ENCODE measurements around the gene GNB4.

GNB4 gene

DNA sequence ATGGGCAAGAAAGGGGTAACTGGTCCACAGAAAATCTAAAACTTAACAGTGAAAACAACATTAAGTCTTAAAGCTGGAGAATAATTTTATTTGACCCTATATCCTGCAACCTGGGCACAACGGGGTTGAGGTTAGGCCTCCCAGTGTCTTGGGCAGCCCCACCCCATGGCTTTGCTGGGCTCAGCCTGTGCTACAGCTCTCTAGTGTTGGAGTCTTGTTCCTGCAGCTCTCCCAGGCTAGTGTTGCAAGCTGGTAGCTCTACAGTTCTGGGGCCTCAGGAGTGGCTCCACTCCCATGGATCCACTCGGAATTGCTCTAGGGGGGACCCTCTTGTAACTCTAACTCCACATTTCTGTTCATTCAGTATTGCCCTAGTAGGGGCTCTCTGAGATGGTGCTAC, 24.9 kb upstream of the GNB4 start:
- DNase-seq (ENCODE audit: low spot score): no peak
- in situ Hi-C loops (cut with MboI; ENCODE audit: low pct_unique_long_range_greater_than_20kb, low sequenced_read_pairs, unreplicated experiment): no loop called here
- TF ChIP-seq, protein P1, sequence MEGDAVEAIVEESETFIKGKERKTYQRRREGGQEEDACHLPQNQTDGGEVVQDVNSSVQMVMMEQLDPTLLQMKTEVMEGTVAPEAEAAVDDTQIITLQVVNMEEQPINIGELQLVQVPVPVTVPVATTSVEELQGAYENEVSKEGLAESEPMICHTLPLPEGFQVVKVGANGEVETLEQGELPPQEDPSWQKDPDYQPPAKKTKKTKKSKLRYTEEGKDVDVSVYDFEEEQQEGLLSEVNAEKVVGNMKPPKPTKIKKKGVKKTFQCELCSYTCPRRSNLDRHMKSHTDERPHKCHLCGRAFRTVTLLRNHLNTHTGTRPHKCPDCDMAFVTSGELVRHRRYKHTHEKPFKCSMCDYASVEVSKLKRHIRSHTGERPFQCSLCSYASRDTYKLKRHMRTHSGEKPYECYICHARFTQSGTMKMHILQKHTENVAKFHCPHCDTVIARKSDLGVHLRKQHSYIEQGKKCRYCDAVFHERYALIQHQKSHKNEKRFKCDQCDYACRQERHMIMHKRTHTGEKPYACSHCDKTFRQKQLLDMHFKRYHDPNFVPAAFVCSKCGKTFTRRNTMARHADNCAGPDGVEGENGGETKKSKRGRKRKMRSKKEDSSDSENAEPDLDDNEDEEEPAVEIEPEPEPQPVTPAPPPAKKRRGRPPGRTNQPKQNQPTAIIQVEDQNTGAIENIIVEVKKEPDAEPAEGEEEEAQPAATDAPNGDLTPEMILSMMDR (IDR thresholded peaks at IDR 0.05; ENCODE audit: extremely low read depth, insufficient read depth, missing control alignments): no peak

DNA sequence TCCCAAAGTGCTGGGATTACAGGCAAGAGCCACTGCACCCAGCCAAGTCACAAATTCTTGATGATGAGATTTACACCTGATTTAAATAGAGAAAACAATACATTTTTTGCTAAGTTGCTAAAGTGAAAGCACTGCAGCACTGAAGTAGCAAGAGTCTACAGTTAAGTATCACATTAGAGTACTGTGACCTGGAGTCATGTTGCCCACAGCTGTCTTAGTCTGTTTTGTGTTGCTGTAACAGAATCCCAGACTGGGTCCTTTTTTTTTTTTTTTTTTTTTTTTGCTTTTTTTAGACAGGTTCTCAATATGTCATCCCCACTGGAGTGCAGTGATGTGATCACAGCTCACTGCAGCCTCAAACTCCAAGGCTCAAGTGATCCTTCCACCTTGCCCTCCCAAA, 23.2 kb upstream of the GNB4 start:
- DNase-seq (ENCODE audit: low spot score): no peak
- TF ChIP-seq, protein P1 (IDR thresholded peaks at IDR 0.05; ENCODE audit: extremely low read depth, insufficient read depth, missing control alignments): no peak
- in situ Hi-C loops (cut with MboI; ENCODE audit: low pct_unique_long_range_greater_than_20kb, low sequenced_read_pairs, unreplicated experiment): no loop called here

DNA sequence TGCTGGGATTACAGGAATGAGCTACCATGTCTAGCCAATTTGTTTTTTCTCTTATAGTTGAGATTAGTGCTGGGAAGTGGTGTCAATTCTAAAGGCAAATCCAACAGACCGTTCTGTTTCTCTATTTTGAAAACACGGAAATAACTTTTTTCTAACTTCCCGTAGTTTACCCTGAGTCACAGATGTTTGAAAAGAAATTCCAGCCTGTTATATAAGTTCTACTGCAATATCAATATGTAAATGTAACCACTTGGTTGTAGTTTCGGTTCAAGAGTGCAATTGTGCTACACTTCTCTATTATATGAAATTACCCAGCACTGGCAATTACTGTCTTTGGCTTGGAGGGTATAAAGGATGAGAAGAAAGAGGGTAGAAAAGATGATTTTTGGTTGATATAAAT, 22.3 kb upstream of the GNB4 start:
- TF ChIP-seq, protein P1 (IDR thresholded peaks at IDR 0.05; ENCODE audit: extremely low read depth, insufficient read depth, missing control alignments): no peak
- no peak for DNase-seq (ENCODE audit: low spot score)
- in situ Hi-C loops (cut with MboI; ENCODE audit: low pct_unique_long_range_greater_than_20kb, low sequenced_read_pairs, unreplicated experiment): no loop called here

DNA sequence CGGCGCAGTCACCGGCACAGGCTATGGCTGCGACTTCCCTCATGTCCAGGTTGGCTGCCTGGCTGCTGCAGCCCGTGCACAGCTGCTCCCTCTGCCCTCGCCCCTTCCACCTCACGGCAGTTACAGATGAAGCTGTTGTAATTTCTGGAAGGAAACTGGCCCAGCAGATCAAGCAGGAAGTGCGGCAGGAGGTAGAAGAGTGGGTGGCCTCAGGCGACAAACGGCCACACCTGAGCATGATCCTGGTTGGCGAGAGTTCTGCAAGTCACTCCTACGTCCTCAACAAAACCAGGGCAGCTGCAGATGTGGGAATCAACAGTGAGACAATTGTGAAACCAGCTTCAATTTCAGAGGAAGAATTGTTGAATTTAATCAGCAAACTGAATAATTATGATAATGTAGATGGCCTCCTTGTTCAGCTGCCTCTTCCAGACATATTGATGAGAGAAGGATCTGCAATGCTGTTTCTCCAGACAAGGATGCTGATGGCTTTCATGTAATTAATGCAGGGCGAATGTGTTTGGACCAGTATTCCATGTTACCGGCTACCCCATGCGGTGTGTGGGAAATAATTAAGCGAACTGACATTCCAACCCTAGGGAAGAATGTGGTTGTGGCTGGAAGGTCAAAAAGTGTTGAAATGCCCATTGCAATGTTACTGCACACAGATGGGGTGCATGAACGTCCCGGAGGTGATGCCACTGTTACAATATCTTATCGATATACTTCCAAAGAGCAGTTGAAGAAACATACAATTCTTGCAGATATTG, 13.2 kb upstream of the GNB4 start:
- TF ChIP-seq, protein P1 (IDR thresholded peaks at IDR 0.05; ENCODE audit: extremely low read depth, insufficient read depth, missing control alignments): no peak
- in situ Hi-C loops (cut with MboI; ENCODE audit: low pct_unique_long_range_greater_than_20kb, low sequenced_read_pairs, unreplicated experiment): no loop called here
- no peak for DNase-seq (ENCODE audit: low spot score)

DNA sequence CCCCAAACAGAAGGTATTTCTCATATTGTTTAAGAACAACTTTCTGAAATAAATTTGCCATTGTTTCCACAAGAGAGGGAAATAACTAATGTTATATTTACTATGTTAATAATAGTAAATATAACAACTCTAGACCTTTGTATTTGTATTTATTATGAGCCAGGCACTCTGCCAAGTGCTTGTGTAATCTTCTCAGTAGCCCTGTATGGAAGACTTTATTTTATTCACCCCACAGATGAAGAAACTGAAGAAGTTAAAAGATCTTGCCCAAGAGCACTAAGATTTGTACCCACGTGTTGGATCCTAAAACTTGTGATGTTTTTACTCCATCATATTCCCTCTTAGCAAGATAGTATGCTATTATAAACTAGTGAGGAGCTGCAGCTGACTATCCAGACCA, 12.0 kb upstream of the GNB4 start:
- in situ Hi-C loops (cut with MboI; ENCODE audit: low pct_unique_long_range_greater_than_20kb, low sequenced_read_pairs, unreplicated experiment): no loop called here
- TF ChIP-seq, protein P1 (IDR thresholded peaks at IDR 0.05; ENCODE audit: extremely low read depth, insufficient read depth, missing control alignments): no peak
- no peak for DNase-seq (ENCODE audit: low spot score)

DNA sequence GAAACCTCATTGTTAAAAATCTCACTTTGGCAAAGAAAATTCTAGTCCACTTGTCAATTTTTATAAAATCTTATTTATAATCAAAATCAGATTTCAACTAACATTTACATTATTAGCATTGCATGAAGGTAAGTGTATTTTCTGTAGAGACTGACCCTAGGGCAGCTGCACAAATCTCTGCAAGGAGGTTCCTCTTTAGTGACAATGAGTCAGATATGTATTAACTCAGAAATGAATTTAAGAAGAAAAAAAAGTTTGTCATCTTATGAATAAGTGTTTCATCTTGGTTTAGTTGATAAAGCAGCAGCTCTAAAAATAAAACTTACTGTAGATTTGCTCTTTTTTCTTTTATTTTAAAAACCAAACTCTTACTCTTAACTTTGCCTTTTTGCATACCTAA, 9.0 kb upstream of the GNB4 start:
- DNase-seq (ENCODE audit: low spot score): no peak
- in situ Hi-C loops (cut with MboI; ENCODE audit: low pct_unique_long_range_greater_than_20kb, low sequenced_read_pairs, unreplicated experiment): no loop called here
- TF ChIP-seq, protein P1 (IDR thresholded peaks at IDR 0.05; ENCODE audit: extremely low read depth, insufficient read depth, missing control alignments): no peak

All from GM13977 (cell line).